Measurements from ENCODE around the gene PTPRK. TPM values are rescaled to one million over a fixed set of nuclear protein-coding genes. Genes with fewer than 3 reads are reported as not detected.

The PTPRK gene
- polyA plus RNA-seq, 1 donor (not counting 4 experiments of a cell fraction or from before 2014, with no cell fraction given): 52.7 TPM

DNA sequence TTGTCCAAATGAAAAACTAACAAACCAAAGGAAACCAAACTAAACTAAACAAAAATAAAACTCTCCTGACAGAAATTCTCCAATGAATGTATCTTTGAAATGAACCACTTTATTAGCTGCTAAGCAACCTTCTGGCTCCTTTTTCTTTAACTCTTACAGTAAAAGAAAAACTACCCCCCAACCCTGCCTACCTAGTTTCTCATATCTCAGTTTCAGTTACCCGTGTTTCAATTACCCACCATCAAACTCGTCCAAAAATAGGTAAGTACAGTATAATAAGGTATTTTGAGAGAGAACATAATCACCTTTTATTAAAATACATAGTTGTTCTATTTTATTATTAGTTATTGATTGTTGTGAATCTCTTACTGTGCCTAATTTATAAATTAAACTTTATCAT lies 442.1 kb downstream of the PTPRK start:
- no peak overlapping the region for H3K4me3 ChIP-seq (ENCODE audit: control insufficient read depth in 2 of 3, extremely low read depth in 1 of 3, insufficient read depth in 2 of 3, low read depth in 1 of 3, low read length in 3 of 3)
- no peaks in the 10 kb centered on the region for H3K27me3 ChIP-seq (ENCODE audit: control insufficient read depth, extremely low read depth, insufficient read depth, low read length)
- no peak overlapping the region for H3K4me2 ChIP-seq (ENCODE audit: control insufficient read depth, extremely low read depth, insufficient read depth, low read depth, low read length)
- DNase-seq (ENCODE audit: low read depth, low spot score) (no peak), FAIRE-seq (no peak)
- no peaks in the 10 kb centered on the region for H3K79me2 ChIP-seq (ENCODE audit: control insufficient read depth, insufficient read depth, low read length)
- H3K4me1 ChIP-seq (ENCODE audit: control insufficient read depth, extremely low read depth, insufficient read depth, low read length): no peaks in the 10 kb centered on the region
- H3K27ac ChIP-seq (ENCODE audit: control insufficient read depth, insufficient read depth, low read length): no peak overlapping the region
- no peaks in the 10 kb centered on the region for H4K20me1 ChIP-seq (ENCODE audit: control insufficient read depth, extremely low read depth, insufficient read depth, low read length)
- H3K9me1 ChIP-seq (ENCODE audit: control insufficient read depth, extremely low read depth, insufficient read depth, low read length): no peaks in the 10 kb centered on the region
- no peak overlapping the region for H2AFZ ChIP-seq (ENCODE audit: control insufficient read depth, low read length)
- no peak for TF ChIP-seq EZH2 (IDR thresholded peaks at IDR 0.05; ENCODE audit: low read length)
- TF ChIP-seq, protein P1, sequence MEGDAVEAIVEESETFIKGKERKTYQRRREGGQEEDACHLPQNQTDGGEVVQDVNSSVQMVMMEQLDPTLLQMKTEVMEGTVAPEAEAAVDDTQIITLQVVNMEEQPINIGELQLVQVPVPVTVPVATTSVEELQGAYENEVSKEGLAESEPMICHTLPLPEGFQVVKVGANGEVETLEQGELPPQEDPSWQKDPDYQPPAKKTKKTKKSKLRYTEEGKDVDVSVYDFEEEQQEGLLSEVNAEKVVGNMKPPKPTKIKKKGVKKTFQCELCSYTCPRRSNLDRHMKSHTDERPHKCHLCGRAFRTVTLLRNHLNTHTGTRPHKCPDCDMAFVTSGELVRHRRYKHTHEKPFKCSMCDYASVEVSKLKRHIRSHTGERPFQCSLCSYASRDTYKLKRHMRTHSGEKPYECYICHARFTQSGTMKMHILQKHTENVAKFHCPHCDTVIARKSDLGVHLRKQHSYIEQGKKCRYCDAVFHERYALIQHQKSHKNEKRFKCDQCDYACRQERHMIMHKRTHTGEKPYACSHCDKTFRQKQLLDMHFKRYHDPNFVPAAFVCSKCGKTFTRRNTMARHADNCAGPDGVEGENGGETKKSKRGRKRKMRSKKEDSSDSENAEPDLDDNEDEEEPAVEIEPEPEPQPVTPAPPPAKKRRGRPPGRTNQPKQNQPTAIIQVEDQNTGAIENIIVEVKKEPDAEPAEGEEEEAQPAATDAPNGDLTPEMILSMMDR (optimal IDR thresholded peaks at IDR 0.05 in 1 of 3, IDR thresholded peaks at IDR 0.05 in 1 of 3, conservative IDR thresholded peaks at IDR 0.05 in 1 of 3; ENCODE audit: extremely low read depth in 1 of 3, insufficient read depth in 2 of 3, low read length in 3 of 3): no peak
- peaks cover 2 to 3% of the 10 kb centered on the region in 2 experiments for H3K36me3 ChIP-seq (ENCODE audit: control insufficient read depth in 2 of 2, extremely low read depth in 1 of 2, insufficient read depth in 2 of 2, low read length in 2 of 2)
- dilution Hi-C loops (cut with MboI; ENCODE audit: extremely low pct_ligation_motif_present, low sequenced_read_pairs): no loop called here
- H3K9me3 ChIP-seq (ENCODE audit: control insufficient read depth, low read depth, low read length): no peaks in the 10 kb centered on the region
- H3K9ac ChIP-seq (ENCODE audit: control insufficient read depth, extremely low read depth, insufficient read depth, low read length): no peak overlapping the region

DNA sequence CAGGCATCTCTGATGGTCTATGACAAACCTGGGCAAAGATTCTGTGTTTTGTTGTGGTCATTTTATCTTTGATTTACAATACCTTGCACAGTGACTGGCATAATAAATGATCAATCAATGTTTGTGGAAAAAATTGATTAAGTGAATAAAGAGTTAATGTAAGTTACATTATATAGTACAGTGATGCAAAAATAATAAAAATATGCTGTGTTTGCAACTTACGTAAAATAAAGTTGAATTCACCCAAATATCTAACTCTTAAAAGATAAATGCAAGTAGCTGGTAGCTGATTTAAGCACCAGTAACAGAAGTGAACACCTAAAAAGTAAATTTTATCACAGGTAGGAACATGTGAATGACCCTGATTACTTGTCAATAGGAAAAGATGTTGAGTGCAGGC lies 443.6 kb downstream of the PTPRK start:
- dilution Hi-C loops (cut with MboI; ENCODE audit: extremely low pct_ligation_motif_present, low sequenced_read_pairs): no loop called here

More for the DNA sequence above, 443.6 kb downstream of the PTPRK start:
- Histone ChIP-seq H3K4me2 (ENCODE audit: control insufficient read depth, extremely low read depth, insufficient read depth, low read depth, low read length) (no peak overlapping the region), H4K20me1 (ENCODE audit: control insufficient read depth, extremely low read depth, insufficient read depth, low read length) (no peaks in the 10 kb centered on the region), H3K79me2 (ENCODE audit: control insufficient read depth, insufficient read depth, low read length) (no peaks in the 10 kb centered on the region), H3K9ac (ENCODE audit: control insufficient read depth, extremely low read depth, insufficient read depth, low read length) (no peak overlapping the region), H2AFZ (ENCODE audit: control insufficient read depth, low read length) (no peak overlapping the region), H3K9me1 (ENCODE audit: control insufficient read depth, extremely low read depth, insufficient read depth, low read length) (no peaks in the 10 kb centered on the region), H3K27me3 (ENCODE audit: control insufficient read depth, extremely low read depth, insufficient read depth, low read length) (no peaks in the 10 kb centered on the region), H3K27ac (ENCODE audit: control insufficient read depth, insufficient read depth, low read length) (no peak overlapping the region), H3K36me3 (ENCODE audit: control insufficient read depth in 2 of 2, extremely low read depth in 1 of 2, insufficient read depth in 2 of 2, low read length in 2 of 2) (peaks cover 0 to 3% of the 10 kb centered on the region in 2 experiments), H3K9me3 (ENCODE audit: control insufficient read depth, low read depth, low read length) (no peaks in the 10 kb centered on the region), H3K4me3 (ENCODE audit: control insufficient read depth in 2 of 3, extremely low read depth in 1 of 3, insufficient read depth in 2 of 3, low read depth in 1 of 3, low read length in 3 of 3) (no peak overlapping the region), H3K4me1 (ENCODE audit: control insufficient read depth, extremely low read depth, insufficient read depth, low read length) (no peaks in the 10 kb centered on the region)
- TF ChIP-seq, protein P1 (optimal IDR thresholded peaks at IDR 0.05 in 1 of 3, IDR thresholded peaks at IDR 0.05 in 1 of 3, conservative IDR thresholded peaks at IDR 0.05 in 1 of 3; ENCODE audit: extremely low read depth in 1 of 3, insufficient read depth in 2 of 3, low read length in 3 of 3): no peak
- no peak for TF ChIP-seq EZH2 (IDR thresholded peaks at IDR 0.05; ENCODE audit: low read length)
- FAIRE-seq (no peak), DNase-seq (ENCODE audit: low read depth, low spot score) (no peak)

Data from keratinocyte (primary cell).